ENCODE results near the gene FBXL19.

FBXL19 gene

GRCh38 chr16:30951750-30952149 lies 28.4 kb downstream of the FBXL19 start:
- no peak for DNase-seq (ENCODE audit: low read depth)
- no peak overlapping the region for H3K4me3 ChIP-seq (ENCODE audit: low read depth, low read length)
- no peak for TF ChIP-seq CTCF (IDR thresholded peaks at IDR 0.05; ENCODE audit: low read depth, low read length, missing control alignments)

DNA sequence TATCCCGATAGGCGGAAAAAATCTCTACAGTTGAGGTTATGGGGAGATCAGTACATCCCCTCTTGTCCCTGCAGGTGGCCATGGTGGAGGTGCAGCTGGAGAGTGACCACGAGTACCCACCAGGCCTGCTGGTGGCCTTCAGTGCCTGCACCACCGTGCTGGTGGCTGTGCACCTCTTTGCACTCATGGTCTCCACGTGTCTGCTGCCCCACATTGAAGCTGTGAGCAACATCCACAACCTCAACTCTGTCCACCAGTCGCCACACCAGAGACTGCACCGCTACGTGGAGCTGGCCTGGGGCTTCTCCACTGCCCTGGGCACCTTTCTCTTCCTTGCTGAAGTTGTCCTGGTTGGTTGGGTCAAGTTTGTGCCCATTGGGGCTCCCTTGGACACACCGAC lies 29.7 kb downstream of the FBXL19 start:
- no peak for TF ChIP-seq CTCF (IDR thresholded peaks at IDR 0.05; ENCODE audit: low read depth, low read length, missing control alignments)
- H3K4me3 ChIP-seq (ENCODE audit: low read depth, low read length): no peak overlapping the region
- DNase-seq (ENCODE audit: low read depth): no peak

- H3K4me3 ChIP-seq (ENCODE audit: low read depth, low read length): no peak overlapping the region
- peak; percentile 59 for DNase-seq (ENCODE audit: low read depth)
- TF ChIP-seq CTCF (IDR thresholded peaks at IDR 0.05; ENCODE audit: low read depth, low read length, missing control alignments): peak; percentile 88
Measured at GRCh38 chr16:30953511-30954124, 30.2 kb downstream of the FBXL19 start.

DNA sequence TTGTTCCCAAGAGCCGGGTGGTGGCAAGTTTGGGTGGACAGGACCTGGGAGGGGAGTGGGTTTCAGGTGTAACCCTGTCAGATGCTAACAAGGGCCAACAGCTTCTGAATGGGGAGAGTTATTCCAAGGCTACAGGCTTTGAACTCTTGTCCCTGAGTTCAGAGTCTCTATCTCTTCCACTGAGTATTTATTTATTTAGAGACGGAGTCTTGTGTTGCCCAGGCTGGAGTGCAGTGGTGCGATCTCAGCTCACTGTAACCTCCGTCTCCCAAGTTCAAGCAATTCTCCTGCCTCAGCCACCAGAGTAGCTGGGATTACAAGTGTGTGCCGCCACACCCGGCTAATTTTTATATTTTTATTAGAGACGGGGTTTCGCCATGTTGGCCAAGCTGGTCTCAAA lies 31.6 kb downstream of the FBXL19 start:
- H3K4me3 ChIP-seq (ENCODE audit: low read depth, low read length): no peak overlapping the region
- DNase-seq (ENCODE audit: low read depth): no peak
- TF ChIP-seq CTCF (IDR thresholded peaks at IDR 0.05; ENCODE audit: low read depth, low read length, missing control alignments): no peak

DNA sequence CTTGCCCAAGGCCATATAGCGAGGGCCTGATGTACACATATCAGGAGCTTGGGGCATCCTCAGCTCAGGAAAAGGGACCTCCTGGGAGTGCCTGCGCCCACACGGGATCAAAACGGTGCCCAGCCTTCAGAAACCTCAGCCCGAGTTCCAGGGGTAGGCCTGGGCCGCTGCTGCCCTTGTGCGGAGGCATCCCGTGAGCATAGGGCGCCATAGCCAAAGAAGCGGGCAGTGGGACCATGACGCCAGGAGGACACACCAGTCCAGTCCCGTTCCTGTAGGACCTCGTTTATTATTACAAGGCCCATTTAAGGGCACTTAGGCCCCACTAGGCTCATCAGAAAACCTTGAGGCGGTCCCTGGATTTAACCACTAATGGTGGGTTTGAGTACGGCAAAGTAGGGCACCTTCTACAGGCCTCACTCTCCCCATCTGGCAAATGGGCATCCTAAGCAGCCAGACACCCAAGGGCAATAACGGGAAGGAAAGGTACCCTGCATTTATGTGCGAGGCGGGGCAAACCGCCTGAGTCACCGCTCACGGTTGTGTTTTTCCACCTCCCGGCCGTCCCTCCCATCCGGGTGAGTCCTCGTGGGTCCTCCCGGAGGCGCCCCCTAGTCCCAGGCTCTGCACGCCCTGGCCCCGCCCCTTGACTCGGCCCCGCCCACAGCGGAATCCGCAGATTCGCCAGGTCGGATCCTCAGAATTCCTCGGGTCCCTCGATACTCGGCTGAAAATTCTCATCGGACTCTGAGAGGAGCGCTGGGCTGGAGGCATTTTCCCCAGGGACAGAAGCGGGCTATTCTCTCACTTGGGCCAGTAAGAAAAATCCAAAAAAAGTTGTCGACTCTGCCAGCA lies 33.5 kb downstream of the FBXL19 start:
- H3K4me3 ChIP-seq (ENCODE audit: low read depth, low read length): peak overlapping the region; percentile 69
- peak; percentile 36 for TF ChIP-seq CTCF (IDR thresholded peaks at IDR 0.05; ENCODE audit: low read depth, low read length, missing control alignments)
- DNase-seq (ENCODE audit: low read depth): no peak

GRCh38 chr16:30957456-30958174 lies 34.2 kb downstream of the FBXL19 start, which contains the start of gene SETD1A:
SETD1A (plus strand) TSS chr16:30957754; CDS start chr16:30958732, 978 bp downstream.
- peak; percentile 90 for DNase-seq (ENCODE audit: low read depth)
- no peak for TF ChIP-seq CTCF (IDR thresholded peaks at IDR 0.05; ENCODE audit: low read depth, low read length, missing control alignments)
- H3K4me3 ChIP-seq (ENCODE audit: low read depth, low read length): peak within 1 kb of the TSS; percentile 69

Measured in GM12864 (cell line).